ENCODE measurements around the gene DACT3.
"Not testable (repeated sequence)": the region's sequence is repeated elsewhere in the genome, so short reads cannot be mapped to it uniquely, and the experiment has no call there.

The DACT3 gene

GRCh38 chr19:46631481-46631880, 29.5 kb downstream of the DACT3 start:
- DNase-seq: no peak

DNA sequence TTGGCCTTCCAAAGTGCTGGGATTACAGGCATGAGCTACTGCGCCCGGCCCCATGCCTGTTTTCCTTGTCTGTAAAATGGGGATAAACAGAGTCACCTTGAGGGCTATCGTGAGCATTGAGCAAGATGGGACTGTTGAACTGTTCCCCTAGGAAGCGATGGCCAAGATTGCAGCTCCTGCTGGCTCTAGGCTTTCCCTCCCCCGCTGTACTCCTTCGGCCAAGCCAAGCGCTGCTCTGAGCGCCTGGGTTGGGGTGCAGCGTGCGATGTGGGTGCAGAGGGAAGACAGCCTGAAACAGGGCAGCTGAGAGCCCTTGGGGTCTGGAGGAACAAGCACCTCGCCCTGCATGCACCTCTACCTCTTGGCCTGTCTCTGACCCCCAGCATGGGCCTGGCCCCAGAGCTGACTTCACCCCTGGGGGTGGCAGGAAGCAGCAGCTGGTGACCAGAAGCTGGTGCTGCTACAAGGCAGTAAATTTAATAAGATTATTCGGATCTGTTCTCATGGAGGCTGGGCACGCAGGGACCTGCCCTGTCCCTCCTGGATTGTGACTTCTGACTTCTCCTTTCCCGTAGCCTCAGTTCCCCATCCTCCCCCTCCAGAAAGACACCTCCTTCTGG, 30.3 kb downstream of the DACT3 start:
- DNase-seq: no peak

DNA sequence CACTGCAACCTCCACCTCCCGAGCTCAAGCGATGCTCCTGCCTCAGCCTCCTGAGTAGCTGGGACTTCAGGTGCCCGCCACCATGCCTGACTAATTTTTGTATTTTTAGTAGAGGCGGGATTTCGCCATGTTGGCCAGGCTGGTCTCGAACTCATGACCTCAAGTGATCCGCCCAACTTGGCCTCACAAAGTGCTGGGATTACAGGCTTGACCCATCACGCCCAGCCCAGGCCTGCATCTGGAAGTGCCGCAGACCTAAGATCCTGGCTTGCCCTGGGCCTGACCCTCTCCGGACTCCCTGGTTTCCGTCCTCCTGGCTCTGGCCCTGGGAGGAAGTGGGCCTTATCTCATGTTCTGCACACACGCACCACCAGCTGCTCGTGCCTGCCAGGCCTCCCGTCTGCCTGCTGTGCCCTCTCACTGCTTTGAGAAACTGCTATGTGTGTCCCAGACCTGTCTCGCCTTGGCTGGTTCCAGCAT, 31.4 kb downstream of the DACT3 start:
- DNase-seq: no peak

DNA sequence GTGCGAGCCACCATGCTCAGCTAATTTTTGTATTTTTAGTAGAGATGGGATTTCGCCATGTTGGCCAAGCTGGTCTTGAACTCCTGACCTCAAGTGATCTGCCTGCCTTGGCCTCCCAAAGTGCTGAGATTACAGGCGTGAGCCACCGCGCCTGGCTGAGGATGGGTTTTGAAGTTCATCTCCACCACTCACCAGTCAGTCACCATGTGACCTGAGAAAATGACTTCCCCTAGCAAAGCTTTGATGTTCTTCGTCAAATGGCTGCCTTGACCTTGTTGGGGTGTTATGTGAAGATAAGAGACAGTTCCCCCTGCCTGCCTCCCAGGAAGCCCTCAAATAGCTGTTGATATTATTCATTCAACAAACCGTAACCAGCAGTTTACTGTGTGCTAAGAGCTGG, 32.0 kb downstream of the DACT3 start:
- DNase-seq: not testable (repeated sequence)

DNA sequence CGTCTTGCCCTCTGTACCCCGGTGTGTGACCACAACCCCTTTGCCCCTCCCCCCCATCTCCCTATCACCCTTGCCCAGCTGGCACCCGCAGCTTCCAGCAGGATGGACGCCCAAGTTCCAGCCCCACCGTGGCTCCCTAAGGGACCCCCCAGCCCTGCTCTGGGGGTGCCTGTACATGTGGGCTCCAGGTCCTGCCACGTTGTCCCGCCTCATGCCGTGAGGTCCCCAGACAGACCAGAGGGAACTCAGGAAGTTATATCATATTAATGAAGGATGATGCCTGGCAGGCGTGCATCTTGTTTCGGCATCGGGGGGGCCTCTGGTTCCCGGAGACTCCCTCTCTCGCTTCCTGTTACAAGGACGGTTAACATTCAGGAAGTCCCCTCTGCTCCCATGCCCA, 34.5 kb downstream of the DACT3 start:
- DNase-seq: no peak

DNA sequence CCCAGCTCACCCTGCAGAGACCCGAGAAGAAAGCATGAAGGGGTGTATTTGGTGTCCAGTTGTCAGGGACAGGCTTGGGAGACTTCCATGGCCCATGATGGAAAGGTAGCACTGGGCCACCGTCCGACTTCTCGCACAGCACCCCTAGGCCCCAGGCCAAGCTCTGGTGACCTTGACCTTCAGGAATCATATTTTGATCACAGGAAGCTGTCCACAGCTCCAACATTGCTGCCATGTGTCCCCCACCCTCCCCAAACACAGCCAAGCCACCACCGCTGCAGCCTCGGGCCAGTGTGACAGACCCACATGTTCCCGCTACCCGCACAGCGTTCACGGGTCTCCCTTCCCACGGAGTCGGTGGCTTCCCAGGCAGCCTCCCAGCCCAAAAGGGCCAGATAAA, 35.3 kb downstream of the DACT3 start:
- no peak for DNase-seq

DNA sequence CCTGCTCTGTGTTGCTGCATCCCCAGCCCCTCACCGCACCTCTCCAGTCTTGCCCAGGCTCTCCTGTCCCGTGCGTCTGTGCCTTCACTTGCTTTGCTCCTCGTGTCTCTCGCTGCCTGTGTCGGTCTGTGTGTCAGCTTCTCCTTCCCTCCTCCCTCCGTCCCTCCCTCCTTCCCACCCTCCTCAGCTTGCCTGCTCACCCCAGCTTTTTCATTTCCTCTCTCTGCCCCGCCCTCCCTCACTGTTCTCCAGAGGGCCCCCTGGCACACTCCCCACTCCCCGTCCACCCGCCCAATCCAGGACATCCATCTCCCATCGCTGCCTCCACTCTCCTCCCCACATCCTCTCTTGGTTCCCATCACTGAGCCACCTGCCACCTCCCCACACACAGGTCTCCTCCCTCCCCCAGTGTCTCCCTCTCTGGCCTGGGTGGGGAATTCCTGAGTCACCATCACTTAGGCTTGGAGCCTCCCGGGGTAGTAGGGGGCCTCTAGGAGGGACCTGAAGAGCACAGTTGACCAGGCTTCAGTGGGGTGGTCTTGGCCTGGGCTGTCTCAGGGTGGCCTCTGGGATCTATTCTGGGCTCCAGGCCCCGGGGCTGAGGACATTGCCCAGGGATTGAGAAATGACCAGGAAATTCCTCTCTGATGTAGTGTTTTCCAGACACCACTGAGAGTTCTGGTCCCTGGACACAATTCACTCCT, 35.9 kb downstream of the DACT3 start, which contains the start of gene PTGIR:
PTGIR (minus strand) TSS at position 132 of the 704 bp plus-strand sequence. CDS start 864 bp downstream, outside the sequence.
- no peak for DNase-seq

GRCh38 chr19:46623915-46624502, 37.0 kb downstream of the DACT3 start:
- no peak for DNase-seq

DNA sequence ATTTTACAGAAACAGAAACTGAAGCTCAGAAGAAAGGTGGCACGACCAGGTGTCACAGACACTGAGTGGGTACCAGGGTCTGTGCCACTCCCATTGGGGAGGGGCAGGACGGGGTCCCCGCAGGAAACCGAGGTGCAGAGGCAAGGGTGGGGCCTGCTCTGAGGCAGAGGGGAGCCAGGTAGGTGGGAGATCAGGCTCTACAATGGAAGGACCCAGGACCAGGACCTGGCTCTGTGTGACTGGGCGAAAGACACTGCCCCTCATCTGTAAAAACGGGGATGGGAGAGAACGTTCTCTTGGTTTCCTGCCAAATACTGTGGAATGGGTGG, 38.9 kb downstream of the DACT3 start:
- DNase-seq: no peak

- DNase-seq: no peak
These were observed 39.5 kb downstream of the DACT3 start for GRCh38 chr19:46621191-46622117.

- no peak for DNase-seq
These were observed 40.3 kb downstream of the DACT3 start for GRCh38 chr19:46620716-46621115.

- no peak for DNase-seq
These were observed 40.7 kb downstream of the DACT3 start for GRCh38 chr19:46620267-46620666.

- DNase-seq: no peak
These were observed 42.2 kb downstream of the DACT3 start for GRCh38 chr19:46618670-46619231.

GRCh38 chr19:46617601-46618000, 43.4 kb downstream of the DACT3 start:
- no peak for DNase-seq

DNA sequence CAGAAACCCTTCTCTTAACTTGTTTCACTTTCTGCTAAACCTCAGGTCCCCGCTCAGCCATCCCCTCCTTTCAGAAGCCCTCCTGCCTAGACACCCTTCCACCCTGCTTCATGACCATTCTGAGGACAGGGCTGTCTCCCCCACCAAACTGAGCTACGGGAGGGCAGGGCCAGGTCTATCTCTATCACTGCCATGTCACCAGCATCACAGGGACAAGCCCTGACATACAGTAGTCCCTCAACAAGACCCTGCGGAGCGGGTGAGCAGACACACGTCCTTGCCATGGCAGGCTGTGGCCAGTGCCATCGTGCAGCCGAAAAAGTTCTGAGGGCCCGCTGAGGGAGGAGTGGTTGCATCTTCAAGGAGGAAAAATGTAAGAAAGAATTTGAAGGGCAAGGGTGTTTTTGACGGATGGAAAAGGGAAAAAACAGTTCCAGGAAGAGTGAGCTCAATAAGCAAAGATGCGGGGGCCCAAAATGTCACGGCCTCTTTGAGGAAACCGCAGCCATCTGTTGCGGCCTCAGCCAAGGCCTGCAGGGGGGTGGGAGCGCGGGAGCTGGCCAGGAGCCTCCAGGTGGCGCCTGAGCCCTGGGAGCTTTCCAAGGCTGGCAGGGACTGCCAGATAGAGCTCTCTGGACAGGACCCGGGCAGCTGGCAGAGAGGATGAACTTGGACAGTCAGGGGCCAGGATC, 44.2 kb downstream of the DACT3 start:
- DNase-seq: no peak

DNA sequence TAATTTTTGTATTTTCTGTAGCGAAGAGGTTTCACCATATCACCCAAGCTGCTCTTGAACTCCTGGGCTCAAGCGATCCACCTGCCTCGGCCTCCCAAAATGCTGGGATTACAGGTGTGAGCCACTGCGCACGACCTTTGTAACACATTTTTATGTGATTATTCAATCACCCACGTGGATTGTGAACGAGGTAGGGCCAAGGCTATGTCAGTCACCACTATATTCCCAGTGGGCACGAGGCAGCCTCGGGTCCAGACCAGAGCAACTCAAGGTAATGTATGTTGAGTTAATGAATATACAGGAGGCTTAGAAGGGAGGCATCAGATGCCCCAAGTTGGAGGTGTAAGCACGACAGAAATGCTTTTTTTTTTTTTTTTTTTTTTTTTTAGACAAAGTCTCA, 45.0 kb downstream of the DACT3 start:
- DNase-seq: no peak

DNA sequence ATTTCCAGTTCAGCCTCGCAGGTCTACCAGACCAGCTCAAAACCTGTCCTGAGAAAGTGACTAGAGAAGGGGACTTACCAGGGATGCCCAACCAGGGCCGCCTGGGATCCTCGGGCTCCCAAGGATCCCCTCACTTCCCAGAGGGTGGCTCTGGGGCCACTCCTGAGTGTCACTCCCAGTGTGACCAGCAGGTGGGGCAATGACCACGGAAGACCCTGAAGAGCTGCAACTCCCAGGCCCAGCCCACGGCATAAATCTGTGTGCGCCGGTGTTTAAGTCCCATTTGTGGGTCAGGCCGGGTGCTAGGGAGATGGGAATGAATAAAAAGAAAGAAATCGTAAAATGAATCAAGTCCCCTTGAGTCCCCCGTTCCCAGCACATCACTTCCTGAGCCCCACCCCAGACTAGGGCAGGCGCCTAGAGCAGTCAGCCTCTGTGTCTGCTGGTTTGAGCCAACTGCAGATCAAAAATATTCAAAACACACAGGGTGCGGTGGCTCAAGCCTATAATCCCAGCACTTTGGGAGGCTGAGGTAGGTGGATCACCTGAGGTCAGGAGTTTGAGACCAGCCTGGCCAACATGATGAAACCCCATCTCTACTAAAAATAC, 46.8 kb downstream of the DACT3 start:
- peak; percentile 74 for DNase-seq

GRCh38 chr19:46613525-46613924, 47.5 kb downstream of the DACT3 start:
- DNase-seq: no peak

GRCh38 chr19:46611776-46612175, 49.2 kb downstream of the DACT3 start:
- no peak for DNase-seq

GRCh38 chr19:46610851-46611770, 49.9 kb downstream of the DACT3 start:
- DNase-seq: no peak

DNA sequence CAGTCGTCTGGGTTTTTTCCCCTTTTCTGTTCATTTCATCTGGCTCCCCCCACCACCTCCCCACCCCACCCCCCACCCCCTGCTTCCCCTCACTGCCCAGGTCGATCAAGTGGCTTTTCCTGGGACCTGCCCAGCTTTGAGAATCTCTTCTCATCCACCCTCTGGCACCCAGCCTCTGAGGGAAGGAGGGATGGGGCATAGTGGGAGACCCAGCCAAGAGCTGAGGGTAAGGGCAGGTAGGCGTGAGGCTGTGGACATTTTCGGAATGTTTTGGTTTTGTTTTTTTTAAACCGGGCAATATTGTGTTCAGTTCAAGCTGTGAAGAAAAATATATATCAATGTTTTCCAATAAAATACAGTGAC, 50.6 kb downstream of the DACT3 start:
- DNase-seq: no peak
